ENCODE measurements around the gene TMEM270.
"Not testable (repeated sequence)": the region's sequence is repeated elsewhere in the genome, so short reads cannot be mapped to it uniquely, and the experiment has no call there.

The TMEM270 gene

GRCh38 chr7:73861305-73861704 is 346 bp downstream of the TMEM270 start:
- no peak for DNase-seq

- no peak for DNase-seq
Measured at GRCh38 chr7:73864981-73865711, 4.2 kb downstream of the TMEM270 start.

- peak; percentile 34 for DNase-seq
Measured at GRCh38 chr7:73865738-73866445, 4.9 kb downstream of the TMEM270 start.

- DNase-seq, result no peak
Measured at GRCh38 chr7:73866446-73866767, 5.4 kb downstream of the TMEM270 start.

GRCh38 chr7:73869011-73869798 is 8.2 kb downstream of the TMEM270 start:
- DNase-seq, result no peak

GRCh38 chr7:73870041-73870492 is 9.1 kb downstream of the TMEM270 start:
- no peak for DNase-seq

- no peak for DNase-seq
Measured at GRCh38 chr7:73871163-73872011, 10.4 kb downstream of the TMEM270 start.

- no peak for DNase-seq
Measured at GRCh38 chr7:73872056-73872908, 11.3 kb downstream of the TMEM270 start.

GRCh38 chr7:73876361-73876760 is 15.4 kb downstream of the TMEM270 start:
- no peak for DNase-seq

GRCh38 chr7:73876973-73877372 is 16.0 kb downstream of the TMEM270 start:
- DNase-seq, result no peak

- no peak for DNase-seq
Measured at GRCh38 chr7:73879977-73880681, 19.2 kb downstream of the TMEM270 start.

GRCh38 chr7:73880755-73881328 is 19.9 kb downstream of the TMEM270 start:
- no peak for DNase-seq

GRCh38 chr7:73881352-73882046 is 20.5 kb downstream of the TMEM270 start:
- no peak for DNase-seq

GRCh38 chr7:73882047-73882402 is 21.1 kb downstream of the TMEM270 start:
- no peak for DNase-seq

GRCh38 chr7:73884867-73885422 is 24.0 kb downstream of the TMEM270 start:
- DNase-seq, result not testable (repeated sequence)

GRCh38 chr7:73885433-73885974 is 24.5 kb downstream of the TMEM270 start:
- no peak for DNase-seq

GRCh38 chr7:73885975-73886798 is 25.2 kb downstream of the TMEM270 start:
- no peak for DNase-seq

- DNase-seq, result no peak
Measured at GRCh38 chr7:73887762-73888161, 26.8 kb downstream of the TMEM270 start.

GRCh38 chr7:73888959-73889358 is 28.0 kb downstream of the TMEM270 start:
- no peak for DNase-seq

Data from activated CD4-positive, alpha-beta T cell treated with anti-CD3 and anti-CD28 coated beads, Interleukin-2, Interleukin-6, amounts not matched to agents 100 ng/mL and 50 ng/mL, durations not matched to agents 16 hours and 8 hours (primary cell).